DMS 273 (cell line): ENCODE results near the gene RNF40.
A peak's percentile ranks its signal among the peaks of the same experiment; 100 is the strongest.

Experiments used
- DNase-seq: peaks from one replicate; lab custom pipeline; 2025; ENCODE audit not compliant: unreplicated experiment; lab: John Stamatoyannopoulos, UW

The RNF40 gene

GRCh38 chr16:30740364-30741251 is 21.5 kb upstream of the RNF40 start:
- no peak for DNase-seq

- no peak for DNase-seq
Measured at GRCh38 chr16:30741461-30741914, 20.6 kb upstream of the RNF40 start.

- DNase-seq, result no peak
Measured at GRCh38 chr16:30743716-30744115, 18.4 kb upstream of the RNF40 start.

- DNase-seq, result no peak
Measured at GRCh38 chr16:30744183-30744582, 17.9 kb upstream of the RNF40 start.

GRCh38 chr16:30745082-30745481 is 17.0 kb upstream of the RNF40 start:
- no peak for DNase-seq

GRCh38 chr16:30746638-30747175 is 15.4 kb upstream of the RNF40 start:
- DNase-seq, result no peak

GRCh38 chr16:30747331-30747730 is 14.8 kb upstream of the RNF40 start:
- no peak for DNase-seq

- peak; percentile 100 for DNase-seq
Measured at GRCh38 chr16:30747799-30748633, 14.1 kb upstream of the RNF40 start, which contains the start of gene PHKG2. Gene PHKG2, plus strand, starts transcription at chr16:30748425. Its CDS starts 396 bp downstream, at chr16:30748821.

- DNase-seq, result peak; percentile 58
Measured at GRCh38 chr16:30748634-30749445, 13.3 kb upstream of the RNF40 start.

GRCh38 chr16:30750201-30750600 is 11.9 kb upstream of the RNF40 start:
- DNase-seq, result no peak

GRCh38 chr16:30750876-30751465 is 11.2 kb upstream of the RNF40 start:
- DNase-seq, result no peak

- DNase-seq, result no peak
Measured at GRCh38 chr16:30753596-30753995, 8.5 kb upstream of the RNF40 start.

- no peak for DNase-seq
Measured at GRCh38 chr16:30755955-30756780, 6.0 kb upstream of the RNF40 start.

- no peak for DNase-seq
Measured at GRCh38 chr16:30756781-30757100, 5.4 kb upstream of the RNF40 start.

GRCh38 chr16:30757316-30757715 is 4.8 kb upstream of the RNF40 start:
- DNase-seq, result no peak

- DNase-seq, result no peak
Measured at GRCh38 chr16:30758988-30759491, 3.1 kb upstream of the RNF40 start.

- no peak for DNase-seq
Measured at GRCh38 chr16:30760001-30760559, 2.0 kb upstream of the RNF40 start.

- DNase-seq, result no peak
Measured at GRCh38 chr16:30760577-30761426, 1.3 kb upstream of the RNF40 start.
